Endothelial cell of umbilical vein (primary cell): ENCODE results near the gene OGT. TPM values are rescaled to one million over a fixed set of nuclear protein-coding genes. Genes with fewer than 3 reads are reported as not detected.

Experiments
- BruUV-seq: library from RNA; stranded (reverse); fragments of 400-500 nt; replicated peaks from 2 replicates; lab custom pipeline; 2021; lab: Mats Ljungman, UMichigan
- CTCF ChIA-PET: fragments of 300-600, 350-600 bp; sonication (Branson Sonifier 250); formaldehyde crosslinking; loops from one replicate; lab custom pipeline; 2021; ENCODE audit warnings: antibody characterized with exemption, inconsistent platforms; lab: Charles Lee
- POLR2A ChIA-PET: fragments of 300-600, 350-600 bp; sonication (Branson Sonifier 250); formaldehyde crosslinking; loops from one replicate; lab custom pipeline; 2021; ENCODE audit warnings: antibody characterized with exemption, inconsistent platforms; lab: Charles Lee
- DNase-seq: peaks from one replicate; pipeline ENCODE4 v3.0.0-alpha.2; 2011; ENCODE audit warnings: low read depth, low spot score
- FAIRE-seq: peaks from 2 replicates; lab custom pipeline; 2011; peaks lifted over from hg19 to GRCh38; lab: Jason Lieb, UNC
- H2AFZ ChIP-seq: 2 replicates; pipeline ENCODE4 v1.6.0; 2012; ENCODE audit warnings: low read depth, low read length, control low read depth, inconsistent platforms
- H3K27ac ChIP-seq: 2 replicates; pipeline ENCODE4 v1.5.1; 2011; ENCODE audit warnings: low read depth, mild to moderate bottlenecking, control low read depth, low read length, moderate library complexity; ENCODE audit not compliant: insufficient read depth
- H3K27me3 ChIP-seq, 2 experiments: 2 replicates each; pipeline versions ENCODE4 v1.6.0 to v1.6.1; 2011; ENCODE audit warnings: low read length in 2 of 2, mixed read lengths in 1 of 2; ENCODE audit not compliant: control insufficient read depth in 2 of 2, insufficient read depth in 2 of 2
- H3K36me3 ChIP-seq, 2 experiments: 2 replicates in 1 of 2; 3 replicates in 1 of 2; pipeline ENCODE4 v1.5.1; 2011; ENCODE audit warnings: low read length in 2 of 2, mild to moderate bottlenecking in 1 of 2, moderate library complexity in 1 of 2; ENCODE audit not compliant: control insufficient read depth in 2 of 2, insufficient read depth in 2 of 2; ENCODE audit errors: extremely low read depth in 1 of 2
- H3K4me1 ChIP-seq: 3 replicates; pipeline ENCODE4 v1.5.1; 2011; ENCODE audit warnings: mild to moderate bottlenecking, low read length; ENCODE audit not compliant: control insufficient read depth, insufficient read depth; ENCODE audit errors: extremely low read depth
- H3K4me2 ChIP-seq: 2 replicates; pipeline ENCODE4 v1.6.1; 2011; ENCODE audit warnings: low read length, control low read depth, mixed read lengths; ENCODE audit not compliant: insufficient read depth
- H3K4me3 ChIP-seq, 3 experiments: fragments of 200-600 bp in 1 of 3; sonication (generic), shearing (Covaris generic) in 1 of 3; replicated peaks in 1 of 3; 2 replicates each; pipeline ENCODE4 v1.5.1; 2011 to 2016; ENCODE audit warnings: control low read depth in 3 of 3, low read length in 3 of 3, mild to moderate bottlenecking in 2 of 3, inconsistent platforms in 1 of 3, low read depth in 1 of 3, moderate library complexity in 1 of 3; ENCODE audit not compliant: insufficient read depth in 1 of 3
- H3K79me2 ChIP-seq: 2 replicates; pipeline ENCODE4 v1.6.0; 2012; ENCODE audit warnings: low read length, inconsistent platforms; ENCODE audit not compliant: control insufficient read depth, insufficient read depth
- H3K9ac ChIP-seq: replicated peaks from 2 replicates; pipeline ENCODE3; 2011; ENCODE audit warnings: low read length, control low read depth; ENCODE audit not compliant: insufficient read depth; ENCODE audit errors: extremely low read depth
- H3K9me1 ChIP-seq: replicated peaks from 3 replicates; pipeline ENCODE4 v1.6.0; 2011; ENCODE audit warnings: mild to moderate bottlenecking, low read length; ENCODE audit not compliant: control insufficient read depth, insufficient read depth; ENCODE audit errors: extremely low read depth
- H3K9me3 ChIP-seq: replicated peaks from 2 replicates; pipeline ENCODE4 v1.5.1; 2012; ENCODE audit warnings: low read length, inconsistent platforms; ENCODE audit not compliant: control insufficient read depth, insufficient read depth
- H4K20me1 ChIP-seq: replicated peaks from 2 replicates; pipeline ENCODE3; 2011; ENCODE audit warnings: mild to moderate bottlenecking, low read length; ENCODE audit not compliant: control insufficient read depth, insufficient read depth; ENCODE audit errors: extremely low read depth
- EZH2 ChIP-seq: IDR thresholded peaks from 2 replicates; pipeline ENCODE4 v1.6.1; 2012; ENCODE audit warnings: borderline replicate concordance, low read depth, mild to moderate bottlenecking, moderate library complexity, low read length, inconsistent platforms; ENCODE audit not compliant: severe bottlenecking
- FOS ChIP-seq: IDR thresholded peaks from 2 replicates; pipeline ENCODE4 v1.6.1; 2011; ENCODE audit warnings: mild to moderate bottlenecking, low read length, moderate library complexity, borderline replicate concordance; ENCODE audit not compliant: insufficient read depth
- GATA2 ChIP-seq: IDR thresholded peaks from 2 replicates; pipeline ENCODE4 v1.7.0; 2011; ENCODE audit warnings: low read depth, mild to moderate bottlenecking, moderate library complexity, mixed read lengths, low read length; ENCODE audit not compliant: insufficient read length, insufficient read depth
- JUN ChIP-seq: IDR thresholded peaks from 2 replicates; pipeline ENCODE4 v1.6.1; 2011; ENCODE audit warnings: borderline replicate concordance, low read depth; ENCODE audit not compliant: insufficient read length, insufficient read depth
- MYC ChIP-seq: IDR thresholded peaks from one replicate; pipeline ENCODE4 v1.6.1; 2011; ENCODE audit warnings: mild to moderate bottlenecking, low read depth, low read length
- POLR2A ChIP-seq: IDR thresholded peaks from 2 replicates; pipeline ENCODE4 v1.6.1; 2012; ENCODE audit warnings: low read depth, mild to moderate bottlenecking, control low read depth, low read length
- POLR2AphosphoS5 ChIP-seq: IDR thresholded peaks from 2 replicates; pipeline ENCODE4 v1.6.1; 2012; ENCODE audit warnings: low read depth, mild to moderate bottlenecking, control low read depth, low read length, moderate library complexity; ENCODE audit not compliant: insufficient read depth
- dilution Hi-C: fragments of 300-500 bp; cut with MboI; formaldehyde crosslinking; loops from one replicate; pipeline ENCODE4 v1.15.0; 2019; ENCODE audit warnings: low sequenced_read_pairs; ENCODE audit not compliant: extremely low pct_ligation_motif_present
- intact Hi-C: fragments of 100-400 bp; cut with micrococcal nuclease; formaldehyde crosslinking; loops from one replicate; pipeline ENCODE4 v1.10.0; 2022
- polyA plus RNA-seq, 4 experiments: library from polyadenylated mRNA; depleted of rRNA in 3 of 4; stranded (reverse) in 3 of 4; unstranded in 1 of 4; fragments of >200 nt; gene quantifications; 2 replicates each; pipeline versions ENCODE4 v1.2.1 to v1.2.3, GENCODE V29; 2011 to 2012; ENCODE audit warnings: missing spikeins in 1 of 4
- total RNA-seq: library from RNA; stranded (reverse); gene quantifications from 2 replicates; pipeline ENCODE4 v1.2.3, GENCODE V29; 2021
- TF ChIP-seq, protein P1 (sequence below): IDR thresholded peaks from 2 replicates; pipeline ENCODE4 v1.6.1; 2011; ENCODE audit not compliant: insufficient read depth, insufficient read length
- TF ChIP-seq, protein P2 (sequence below), 2 donors: IDR thresholded peaks; 1 replicate in 1 of 2; 2 replicates in 1 of 2; pipeline ENCODE4 v1.5.1; 2011; ENCODE audit warnings: low read length in 2 of 2, mild to moderate bottlenecking in 2 of 2, moderate library complexity in 2 of 2, control low read depth in 1 of 2, inconsistent platforms in 1 of 2, low read depth in 1 of 2; ENCODE audit not compliant: insufficient read depth in 1 of 2; ENCODE audit errors: extremely low read depth in 1 of 2

OGT gene
- total and polyA plus RNA-seq, 2 donors (not counting 3 experiments of a cell fraction or from before 2014, with no cell fraction given), result 129 to 141 TPM

DNA sequence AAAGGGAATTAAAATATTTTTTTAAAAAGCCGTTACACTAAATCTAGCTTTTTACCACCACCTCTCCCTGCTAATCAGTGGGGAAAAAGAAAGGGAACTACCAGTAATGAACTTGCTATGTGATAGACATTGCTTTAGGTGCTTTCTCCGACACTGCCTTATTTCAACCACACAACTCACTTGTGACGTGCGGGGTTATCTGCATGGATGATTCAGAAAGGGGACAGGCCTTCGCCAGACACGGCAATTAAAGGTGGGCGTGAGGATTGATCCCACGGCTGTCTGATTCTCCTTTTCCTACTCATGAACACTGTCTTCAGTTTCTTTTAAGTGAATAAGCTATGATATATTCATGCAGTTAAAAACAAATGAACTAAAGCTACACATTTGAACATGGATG lies 86.3 kb downstream of the OGT start:
- H3K27ac ChIP-seq, result no peak overlapping the region
- H3K4me1 ChIP-seq, result peaks cover 11% of the 10 kb centered on the region
- no peaks in the 10 kb centered on the region for H3K9me3 ChIP-seq
- DNase-seq (no peak), FAIRE-seq (no peak)
- H2AFZ ChIP-seq, result no peak overlapping the region
- CTCF ChIA-PET, result interaction anchor here (1.1 kb wide), 1 partner anchor 33 kb away, joined by 3 read pairs; no protein-coding TSS in a partner anchor
- H3K9me1 ChIP-seq, result no peaks in the 10 kb centered on the region
- H3K4me2 ChIP-seq, result no peak overlapping the region
- H3K36me3 ChIP-seq, result peaks cover 0 to 2% of the 10 kb centered on the region in 2 experiments
- no TSS peak for BruUV-seq
- dilution Hi-C loops (no loop called here), intact Hi-C loops (no loop called here)
- POLR2A ChIA-PET, result no interaction called here
- no peaks in the 10 kb centered on the region for H4K20me1 ChIP-seq
- TF ChIP-seq JUN (no peak), GATA2 (no peak), POLR2A (no peak), POLR2AphosphoS5 (no peak), FOS (no peak), MYC (no peak), EZH2 (no peak)
- TF ChIP-seq, protein P1, sequence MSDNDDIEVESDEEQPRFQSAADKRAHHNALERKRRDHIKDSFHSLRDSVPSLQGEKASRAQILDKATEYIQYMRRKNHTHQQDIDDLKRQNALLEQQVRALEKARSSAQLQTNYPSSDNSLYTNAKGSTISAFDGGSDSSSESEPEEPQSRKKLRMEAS, result no peak
- no peak overlapping the region for H3K9ac ChIP-seq
- no peaks in the 10 kb centered on the region for H3K79me2 ChIP-seq
- H3K27me3 ChIP-seq, result no peaks in the 10 kb centered on the region
- H3K4me3 ChIP-seq, result no peak overlapping the region

DNA sequence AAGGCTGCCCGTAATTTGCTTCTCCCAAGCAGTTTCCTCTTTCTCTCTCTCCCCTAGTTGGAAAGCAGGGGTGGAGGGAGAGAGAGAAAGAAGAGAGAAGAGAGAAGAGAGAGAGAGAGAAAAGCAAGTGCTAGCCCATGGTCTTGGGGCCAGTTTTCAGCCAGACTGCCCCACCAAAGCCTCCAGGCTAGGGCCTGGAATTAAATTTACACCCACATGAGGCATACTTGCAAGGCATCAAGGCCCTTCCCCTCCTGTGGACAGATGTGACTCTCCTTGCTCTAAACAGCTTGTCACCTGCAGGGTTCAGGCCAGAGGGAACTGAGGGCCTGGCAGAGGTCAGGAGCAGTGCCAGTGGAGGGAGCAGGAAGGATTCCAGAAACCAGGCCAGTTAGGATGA lies 87.1 kb downstream of the OGT start:
- no peak for DNase-seq

More for the DNA sequence above, 87.1 kb downstream of the OGT start:
- Histone ChIP-seq H3K36me3 (peaks cover 0 to 2% of the 10 kb centered on the region in 2 experiments), H4K20me1 (no peaks in the 10 kb centered on the region), H3K9me3 (no peaks in the 10 kb centered on the region), H3K4me2 (no peak overlapping the region), H3K4me1 (peaks cover 11% of the 10 kb centered on the region), H3K27ac (no peak overlapping the region), H2AFZ (no peak overlapping the region), H3K27me3 (no peaks in the 10 kb centered on the region), H3K9ac (no peak overlapping the region), H3K4me3 (no peak overlapping the region), H3K9me1 (no peaks in the 10 kb centered on the region), H3K79me2 (no peaks in the 10 kb centered on the region)
- TF ChIP-seq GATA2, result no peak
- TF ChIP-seq JUN, result no peak
- TF ChIP-seq POLR2AphosphoS5, result no peak
- TF ChIP-seq, protein P1, result no peak
- no peak for TF ChIP-seq FOS
- TF ChIP-seq, protein P2, sequence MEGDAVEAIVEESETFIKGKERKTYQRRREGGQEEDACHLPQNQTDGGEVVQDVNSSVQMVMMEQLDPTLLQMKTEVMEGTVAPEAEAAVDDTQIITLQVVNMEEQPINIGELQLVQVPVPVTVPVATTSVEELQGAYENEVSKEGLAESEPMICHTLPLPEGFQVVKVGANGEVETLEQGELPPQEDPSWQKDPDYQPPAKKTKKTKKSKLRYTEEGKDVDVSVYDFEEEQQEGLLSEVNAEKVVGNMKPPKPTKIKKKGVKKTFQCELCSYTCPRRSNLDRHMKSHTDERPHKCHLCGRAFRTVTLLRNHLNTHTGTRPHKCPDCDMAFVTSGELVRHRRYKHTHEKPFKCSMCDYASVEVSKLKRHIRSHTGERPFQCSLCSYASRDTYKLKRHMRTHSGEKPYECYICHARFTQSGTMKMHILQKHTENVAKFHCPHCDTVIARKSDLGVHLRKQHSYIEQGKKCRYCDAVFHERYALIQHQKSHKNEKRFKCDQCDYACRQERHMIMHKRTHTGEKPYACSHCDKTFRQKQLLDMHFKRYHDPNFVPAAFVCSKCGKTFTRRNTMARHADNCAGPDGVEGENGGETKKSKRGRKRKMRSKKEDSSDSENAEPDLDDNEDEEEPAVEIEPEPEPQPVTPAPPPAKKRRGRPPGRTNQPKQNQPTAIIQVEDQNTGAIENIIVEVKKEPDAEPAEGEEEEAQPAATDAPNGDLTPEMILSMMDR (IDR thresholded peaks at IDR 0.05; ENCODE audit: extremely low read depth in 1 of 2, insufficient read depth in 1 of 2, low read depth in 1 of 2, low read length in 2 of 2), result no peak
- TF ChIP-seq POLR2A, result no peak
- TF ChIP-seq EZH2, result no peak
- no peak for TF ChIP-seq MYC
- dilution Hi-C loops (no loop called here), intact Hi-C loops (no loop called here)
- POLR2A ChIA-PET, result no interaction called here
- CTCF ChIA-PET, result no interaction called here
- FAIRE-seq, result no peak
- BruUV-seq, result no TSS peak
